MG63 (cell line): ENCODE results near the gene PAPPA2. TPM values are rescaled to one million over a fixed set of nuclear protein-coding genes. Genes with fewer than 3 reads are reported as not detected.
"Not testable (repeated sequence)": the region's sequence is repeated elsewhere in the genome, so short reads cannot be mapped to it uniquely, and the experiment has no call there.

ENCODE experiments used
- DNase-seq: peaks from one replicate; pipeline ENCODE4 v3.0.0-alpha.2; 2020
- H3K27me3 ChIP-seq: fragments of 250-450 bp; sonication (Bioruptor Pico); 2 replicates; pipeline ENCODE4 v1.5.1; 2020; ENCODE audit warnings: mild to moderate bottlenecking, moderate library complexity
- H3K36me3 ChIP-seq: fragments of 250-450 bp; sonication (Bioruptor Pico); 2 replicates; pipeline ENCODE4 v1.5.1; 2020; ENCODE audit warnings: mild to moderate bottlenecking, moderate library complexity
- H3K4me3 ChIP-seq: fragments of 250-450 bp; sonication (Bioruptor Pico); 2 replicates; pipeline ENCODE4 v1.5.1; 2020; ENCODE audit warnings: mild to moderate bottlenecking, moderate library complexity
- H3K9me3 ChIP-seq: fragments of 250-450 bp; sonication (Bioruptor Pico); 2 replicates; pipeline ENCODE4 v1.5.1; 2020; ENCODE audit warnings: mild to moderate bottlenecking, moderate library complexity
- total RNA-seq: library from RNA; depleted of rRNA; stranded (reverse); fragments of >200 nt; shearing (Covaris generic); gene quantifications from 2 replicates; pipeline ENCODE4 v1.2.3, GENCODE V29; 2014; ENCODE audit warnings: low replicate concordance

The PAPPA2 gene
- total RNA-seq, 1 experiment from 2014 or later = 0.53 TPM

DNA sequence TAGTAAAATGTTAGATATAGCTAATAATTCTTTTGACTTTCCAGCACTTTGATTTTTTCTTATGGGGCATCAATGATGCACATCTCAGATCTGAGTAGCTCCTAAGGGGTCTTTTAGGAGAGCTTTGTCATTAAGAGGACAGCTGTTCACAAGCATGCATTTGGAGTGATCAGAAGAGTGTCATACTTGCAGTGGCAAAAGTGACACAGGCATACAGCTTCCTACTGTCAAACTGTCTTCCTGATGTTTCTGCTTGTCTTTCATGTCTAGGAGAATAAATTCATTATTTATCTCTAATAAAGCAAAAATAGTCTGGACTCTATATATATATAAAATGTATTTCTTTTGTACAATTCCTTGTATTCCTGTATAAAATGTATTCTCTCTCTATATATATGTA is 273.0 kb downstream of the PAPPA2 start:
- 0 out of 2 replicates have a peak, but pooled peaks cover 2% of the 10 kb centered on the region for H3K27me3 ChIP-seq
- no peak for DNase-seq
- H3K4me3 ChIP-seq = no peak overlapping the region
- no peaks in the 10 kb centered on the region for H3K36me3 ChIP-seq
- H3K9me3 ChIP-seq = no peaks in the 10 kb centered on the region; the same call in 1 of the 2 replicates

DNA sequence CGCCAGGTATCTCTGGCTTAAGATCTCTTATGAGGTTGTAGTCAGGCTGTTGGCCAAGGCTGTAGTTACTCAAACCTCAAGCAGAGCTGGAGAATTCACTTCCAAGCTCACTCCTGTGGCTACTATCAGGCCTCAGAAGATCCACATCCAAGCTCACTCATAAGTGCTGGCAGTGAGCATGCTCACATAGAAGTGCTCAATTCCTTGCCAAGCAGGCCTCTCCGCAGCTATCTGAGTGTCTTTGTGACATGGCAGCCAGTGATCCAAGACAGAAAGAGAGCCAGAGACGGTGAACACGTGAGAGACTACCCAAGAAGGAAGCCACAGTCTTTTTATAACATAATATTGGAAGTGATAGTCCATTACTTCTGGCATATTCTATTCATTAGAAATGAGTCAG is 278.2 kb downstream of the PAPPA2 start:
- no peak for DNase-seq
- H3K27me3 ChIP-seq = no peaks in the 10 kb centered on the region; the same call in 1 of the 2 replicates

DNA sequence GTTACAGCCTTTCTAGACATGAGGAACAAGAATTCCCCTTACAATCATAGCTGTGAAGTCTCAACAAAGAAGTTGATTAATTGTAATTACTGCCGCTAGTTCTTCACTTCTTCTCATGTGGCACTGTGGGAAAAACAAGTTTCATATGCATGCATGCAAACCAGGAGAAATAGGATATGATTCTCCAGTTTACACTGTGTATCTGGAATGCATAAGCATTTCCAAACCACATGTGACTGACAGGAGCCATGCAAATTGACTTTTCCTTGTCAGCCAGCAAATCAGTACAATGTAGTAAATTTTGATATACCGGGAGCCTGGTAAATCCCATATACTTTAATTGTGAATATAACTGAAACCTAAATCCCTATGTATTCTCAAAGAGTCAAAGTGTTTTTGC is 279.3 kb downstream of the PAPPA2 start:
- DNase-seq = no peak
- Histone ChIP-seq H3K4me3 (no peak overlapping the region), H3K27me3 (no peaks in the 10 kb centered on the region; the same call in 1 of the 2 replicates), H3K9me3 (no peaks in the 10 kb centered on the region; the same call in 1 of the 2 replicates), H3K36me3 (no peaks in the 10 kb centered on the region)

More for the DNA sequence above, 278.2 kb downstream of the PAPPA2 start:
- Histone ChIP-seq H3K36me3 (no peaks in the 10 kb centered on the region), H3K4me3 (no peak overlapping the region), H3K9me3 (no peaks in the 10 kb centered on the region; the same call in 1 of the 2 replicates)

DNA sequence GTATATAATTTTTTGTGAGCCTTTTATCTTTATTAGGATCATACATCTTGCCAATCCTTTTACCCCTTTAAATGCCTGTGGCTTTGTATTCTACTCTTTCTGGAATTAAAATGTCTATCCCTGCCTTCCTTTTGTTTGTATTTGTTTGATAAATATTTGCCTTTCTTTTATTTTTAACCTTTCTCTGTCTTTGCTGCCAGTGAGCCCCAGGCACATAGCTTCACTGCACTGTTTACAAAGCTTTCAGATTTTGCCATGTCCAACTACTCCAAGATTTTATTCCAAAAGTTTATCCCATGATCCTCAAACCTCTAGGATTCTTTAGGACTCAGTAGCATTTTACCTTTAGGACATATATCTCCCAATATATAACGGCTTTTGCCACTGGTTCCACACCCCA is 281.2 kb downstream of the PAPPA2 start:
- no peaks in the 10 kb centered on the region; the same call in 1 of the 2 replicates for H3K9me3 ChIP-seq
- H3K27me3 ChIP-seq = no peaks in the 10 kb centered on the region; the same call in 1 of the 2 replicates
- H3K4me3 ChIP-seq = no peak overlapping the region
- DNase-seq = no peak
- no peaks in the 10 kb centered on the region for H3K36me3 ChIP-seq

DNA sequence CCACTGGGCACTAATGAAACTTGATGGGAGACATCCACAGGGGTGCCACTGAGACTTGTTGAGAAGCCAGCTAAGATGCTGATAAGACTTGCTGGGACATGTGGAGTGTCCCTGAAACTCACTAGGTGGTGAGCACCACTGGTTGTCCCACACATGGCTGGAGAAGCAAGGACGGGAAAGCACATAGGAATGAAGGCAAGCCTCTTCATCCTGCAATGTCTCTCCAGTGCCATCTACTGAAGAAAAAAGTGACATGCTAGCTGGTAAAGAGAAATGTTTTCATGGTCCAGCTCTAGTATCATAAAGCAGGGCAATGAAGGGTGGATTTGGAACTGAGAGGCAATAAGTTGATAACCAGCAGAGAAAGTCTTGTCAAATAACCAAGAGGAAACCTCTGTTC is 283.0 kb downstream of the PAPPA2 start:
- Histone ChIP-seq H3K27me3 (no peaks in the 10 kb centered on the region; the same call in 1 of the 2 replicates), H3K9me3 (peaks cover 4% of the 10 kb centered on the region; the same call in 1 of the 2 replicates), H3K4me3 (no peak overlapping the region), H3K36me3 (no peaks in the 10 kb centered on the region)
- DNase-seq = no peak

DNA sequence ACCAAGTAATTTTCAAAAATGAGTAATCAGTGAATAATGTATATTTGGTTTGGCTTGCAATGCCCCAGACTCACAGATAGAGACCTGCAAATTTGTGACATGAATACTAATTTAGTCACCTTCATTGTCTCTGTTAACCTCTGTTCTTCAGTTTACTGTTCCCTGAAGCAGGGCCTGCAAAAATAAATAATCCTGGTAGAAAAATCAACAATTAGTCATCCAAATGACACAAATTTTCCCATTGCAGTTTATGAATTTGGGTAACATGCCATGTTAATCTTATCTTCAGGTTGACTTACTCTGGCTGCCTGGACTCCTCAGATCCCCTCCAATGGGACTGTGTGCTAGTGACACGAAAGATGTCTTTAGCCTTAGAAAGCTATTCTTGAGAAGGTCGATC is 289.5 kb downstream of the PAPPA2 start:
- Histone ChIP-seq H3K27me3 (no peaks in the 10 kb centered on the region), H3K9me3 (peaks cover 4% of the 10 kb centered on the region; the same call in 1 of the 2 replicates), H3K36me3 (no peaks in the 10 kb centered on the region), H3K4me3 (no peak overlapping the region)
- no peak for DNase-seq

DNA sequence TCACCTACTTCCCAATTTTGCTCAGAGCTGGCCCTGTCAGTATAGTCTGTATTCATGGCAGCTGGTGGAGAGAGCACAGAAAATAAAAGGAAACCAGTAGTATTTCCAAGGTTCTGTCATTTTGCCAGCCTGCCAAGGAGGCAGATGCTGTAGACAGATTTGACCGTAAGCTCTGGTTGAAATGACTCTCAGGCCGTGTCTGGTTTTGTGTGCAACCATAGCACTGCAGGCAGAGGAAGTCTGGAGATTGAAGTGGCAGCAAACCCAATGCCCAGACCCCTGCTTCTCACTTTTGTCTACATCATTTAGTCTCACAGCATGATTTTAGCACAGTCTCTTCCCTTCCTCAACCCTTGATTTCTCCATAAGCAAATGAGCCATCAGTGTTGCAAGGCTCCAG is 291.7 kb downstream of the PAPPA2 start:
- H3K4me3 ChIP-seq = no peak overlapping the region
- H3K9me3 ChIP-seq = peaks cover 4% of the 10 kb centered on the region; the same call in 1 of the 2 replicates
- DNase-seq = no peak
- no peaks in the 10 kb centered on the region for H3K36me3 ChIP-seq
- H3K27me3 ChIP-seq = no peaks in the 10 kb centered on the region

DNA sequence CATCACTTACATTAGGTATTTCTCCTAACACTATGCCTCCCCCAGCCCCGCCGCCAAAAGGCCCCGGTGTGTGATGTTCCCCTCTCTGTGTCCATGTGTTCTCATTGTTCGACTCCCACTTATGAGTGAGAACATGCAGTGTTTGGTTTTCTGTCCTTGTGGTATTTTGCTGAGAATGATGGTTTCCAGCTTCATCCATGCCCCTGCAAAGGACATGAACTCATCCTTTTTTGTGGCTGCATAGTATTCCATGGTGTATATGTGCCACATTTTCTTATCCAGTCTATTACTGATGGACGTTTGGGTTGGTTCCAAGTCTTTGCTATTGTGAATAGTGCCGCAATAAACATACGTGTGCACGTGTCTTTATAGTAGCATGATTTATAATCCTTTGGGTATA is 293.8 kb downstream of the PAPPA2 start:
- not testable (repeated sequence) for H3K4me3 ChIP-seq, H3K36me3 ChIP-seq, H3K27me3 ChIP-seq, H3K9me3 ChIP-seq, DNase-seq

DNA sequence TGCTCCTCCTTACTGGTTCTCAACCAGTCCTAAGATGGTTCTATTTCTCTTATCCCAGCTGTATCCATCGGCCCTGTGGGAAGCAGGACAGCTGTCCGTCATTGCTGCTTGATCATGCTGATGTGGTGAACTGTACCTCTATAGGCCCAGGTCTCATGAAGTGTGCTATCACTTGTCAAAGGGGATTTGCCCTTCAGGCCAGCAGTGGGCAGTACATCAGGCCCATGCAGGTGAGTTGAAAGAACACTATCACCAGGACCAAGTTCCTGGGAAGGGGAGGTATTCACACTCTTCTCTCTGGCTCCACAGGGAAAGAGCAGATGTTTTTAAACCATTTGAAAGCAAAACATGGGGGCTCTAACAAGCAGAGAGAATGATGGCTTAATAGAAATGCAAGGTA is 302.6 kb downstream of the PAPPA2 start:
- Histone ChIP-seq H3K9me3 (no peaks in the 10 kb centered on the region), H3K4me3 (no peak overlapping the region)

DNA sequence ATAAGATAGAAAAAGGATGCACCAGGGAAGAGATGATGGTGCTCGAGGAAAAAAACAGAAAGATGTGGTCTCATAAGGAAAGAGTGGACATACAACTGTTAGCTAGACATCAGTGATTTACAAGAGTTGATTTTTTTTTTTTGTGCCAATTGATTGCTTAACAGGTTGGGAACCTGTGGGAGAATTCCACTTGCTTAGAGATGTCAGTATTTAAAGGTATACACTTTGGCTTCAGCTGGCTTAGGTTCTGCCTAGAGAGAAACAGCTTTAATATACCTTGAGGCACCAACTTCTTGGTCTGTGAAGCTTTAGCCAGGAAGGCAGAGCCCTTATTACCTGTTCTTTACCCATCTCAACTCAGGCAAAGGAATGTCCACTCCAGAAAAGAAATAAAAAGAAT is 303.8 kb downstream of the PAPPA2 start:
- no peaks in the 10 kb centered on the region for H3K36me3 ChIP-seq
- no peaks in the 10 kb centered on the region for H3K9me3 ChIP-seq
- no peak overlapping the region for H3K4me3 ChIP-seq
- no peak for DNase-seq
- H3K27me3 ChIP-seq = no peaks in the 10 kb centered on the region

More for the DNA sequence above, 302.6 kb downstream of the PAPPA2 start:
- Histone ChIP-seq H3K36me3 (no peaks in the 10 kb centered on the region), H3K27me3 (no peaks in the 10 kb centered on the region)
- no peak for DNase-seq

DNA sequence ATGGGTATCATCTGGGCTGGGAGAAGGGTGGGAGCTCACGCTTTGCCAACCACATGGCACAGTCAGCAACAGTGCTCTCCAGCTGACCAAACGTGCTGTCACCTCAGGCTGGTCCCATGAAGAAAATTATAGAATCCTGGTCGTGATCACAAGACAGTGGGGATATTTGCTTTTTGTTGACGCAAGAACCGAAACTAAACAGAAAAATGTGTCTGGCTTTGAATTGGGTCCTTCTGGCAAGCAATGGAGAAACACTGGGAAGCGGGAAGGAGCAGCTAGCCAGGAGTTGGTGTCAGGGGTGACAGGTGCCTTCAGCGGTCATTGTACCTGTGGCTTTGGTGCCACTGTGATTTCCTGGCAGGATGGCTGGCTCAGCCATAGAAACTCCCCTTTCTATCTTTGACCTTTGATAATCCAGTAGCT is 304.8 kb downstream of the PAPPA2 start:
- DNase-seq = no peak
- Histone ChIP-seq H3K4me3 (no peak overlapping the region), H3K9me3 (no peaks in the 10 kb centered on the region), H3K27me3 (no peaks in the 10 kb centered on the region), H3K36me3 (no peaks in the 10 kb centered on the region)

DNA sequence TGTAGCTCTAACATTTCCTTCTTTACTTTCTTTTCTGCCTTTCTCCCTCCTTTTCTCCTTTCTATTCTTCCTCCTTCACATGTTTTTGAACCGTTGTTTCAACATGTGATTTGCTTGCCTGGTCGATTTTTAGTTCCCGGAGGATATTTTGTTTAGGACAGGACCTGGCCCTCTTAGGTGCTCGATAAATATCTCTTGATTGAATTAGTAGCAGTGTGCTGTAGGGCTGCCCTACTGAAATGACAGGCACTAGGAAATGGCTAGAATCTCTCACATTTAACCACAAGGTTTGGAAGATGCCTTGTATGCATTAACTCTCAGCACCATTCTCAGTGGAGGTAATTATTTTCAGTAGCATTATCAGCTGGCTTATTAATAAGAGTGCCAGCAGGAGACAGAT is 305.6 kb downstream of the PAPPA2 start:
- DNase-seq = no peak
- Histone ChIP-seq H3K36me3 (no peaks in the 10 kb centered on the region), H3K9me3 (no peaks in the 10 kb centered on the region), H3K4me3 (no peak overlapping the region), H3K27me3 (no peaks in the 10 kb centered on the region)

DNA sequence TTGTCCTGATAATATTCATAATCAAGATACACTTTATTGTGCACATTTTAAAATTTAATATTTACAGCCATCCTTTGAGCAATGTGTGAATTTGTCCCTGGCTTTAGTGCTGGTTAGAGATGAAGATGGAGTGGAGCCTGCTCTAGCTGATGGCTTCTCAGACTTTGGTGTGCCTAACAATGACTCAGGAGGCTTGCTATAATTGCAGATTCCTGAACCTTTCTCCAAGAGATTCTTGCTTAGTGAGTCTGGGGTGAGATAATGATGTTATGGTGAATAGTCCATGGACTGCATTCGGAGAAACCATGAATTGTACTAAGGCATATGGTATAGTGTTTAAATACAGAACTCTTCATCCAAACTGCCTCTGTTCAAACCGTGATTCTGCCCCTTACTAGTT is 307.1 kb downstream of the PAPPA2 start:
- H3K27me3 ChIP-seq = no peaks in the 10 kb centered on the region
- no peak for DNase-seq
- H3K36me3 ChIP-seq = no peaks in the 10 kb centered on the region
- no peak overlapping the region for H3K4me3 ChIP-seq
- H3K9me3 ChIP-seq = no peaks in the 10 kb centered on the region

DNA sequence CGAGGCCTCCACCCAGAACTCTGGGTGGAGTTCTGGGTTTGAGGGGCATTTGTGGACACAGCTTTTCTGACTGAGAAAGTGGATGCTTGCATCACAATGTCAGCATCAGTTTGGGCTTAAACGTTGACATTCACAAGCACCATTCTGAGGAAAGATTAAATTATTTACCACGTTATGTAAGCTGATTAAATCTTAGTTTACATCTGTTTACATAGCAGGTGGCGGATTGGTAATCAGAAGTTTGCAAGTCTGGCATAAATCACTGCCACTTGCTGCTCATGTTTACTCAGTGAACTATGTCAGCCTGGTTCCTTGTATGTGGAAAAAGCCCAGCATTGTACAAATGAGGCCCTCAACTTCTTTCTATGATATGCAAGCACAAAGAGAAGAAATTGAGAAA is 310.1 kb downstream of the PAPPA2 start:
- no peaks in the 10 kb centered on the region for H3K27me3 ChIP-seq
- H3K4me3 ChIP-seq = no peak overlapping the region
- H3K9me3 ChIP-seq = no peaks in the 10 kb centered on the region
- DNase-seq = no peak
- no peaks in the 10 kb centered on the region for H3K36me3 ChIP-seq

DNA sequence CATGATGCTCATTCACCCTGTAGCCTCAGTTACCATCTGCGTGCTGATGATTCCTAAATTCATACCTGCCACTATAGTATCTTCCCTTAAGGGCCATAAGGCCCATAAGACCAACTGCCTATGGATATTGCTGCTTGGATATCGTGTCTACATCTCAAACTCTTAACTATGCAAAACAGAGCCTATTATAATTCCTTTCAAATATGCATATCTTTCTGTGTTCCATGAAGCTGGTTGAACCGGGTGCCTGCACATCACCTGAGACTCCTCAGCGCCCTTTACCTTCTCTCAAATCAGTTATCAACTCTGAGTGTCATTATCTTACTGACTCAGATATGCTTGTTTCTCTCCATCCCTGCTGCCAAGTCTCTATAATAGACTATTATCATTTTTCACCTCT is 311.2 kb downstream of the PAPPA2 start:
- Histone ChIP-seq H3K4me3 (no peak overlapping the region), H3K36me3 (no peaks in the 10 kb centered on the region), H3K27me3 (no peaks in the 10 kb centered on the region), H3K9me3 (no peaks in the 10 kb centered on the region)
- no peak for DNase-seq

DNA sequence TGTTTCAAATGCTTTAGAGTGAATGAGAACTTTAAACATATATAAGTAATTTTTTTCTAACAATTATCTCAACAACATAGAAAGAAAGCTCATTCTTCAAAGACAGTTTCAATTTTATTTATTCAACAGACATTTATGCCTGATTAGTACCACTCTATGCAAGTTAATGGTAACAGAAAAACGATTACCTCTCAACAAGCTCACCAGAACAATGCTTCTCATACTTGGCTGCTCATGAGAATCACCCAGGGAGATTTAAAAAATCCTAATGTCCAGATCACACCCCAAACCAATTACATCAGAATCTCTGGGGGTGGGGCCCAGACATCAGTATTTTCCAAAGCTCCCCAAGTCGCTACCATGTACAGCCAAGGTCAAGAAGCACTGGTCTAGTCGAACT is 312.4 kb downstream of the PAPPA2 start:
- DNase-seq = no peak
- no peak overlapping the region for H3K4me3 ChIP-seq
- 0 out of 2 replicates have a peak, but pooled peaks cover under 1% of the 10 kb centered on the region for H3K27me3 ChIP-seq
- no peaks in the 10 kb centered on the region for H3K36me3 ChIP-seq
- H3K9me3 ChIP-seq = no peaks in the 10 kb centered on the region

DNA sequence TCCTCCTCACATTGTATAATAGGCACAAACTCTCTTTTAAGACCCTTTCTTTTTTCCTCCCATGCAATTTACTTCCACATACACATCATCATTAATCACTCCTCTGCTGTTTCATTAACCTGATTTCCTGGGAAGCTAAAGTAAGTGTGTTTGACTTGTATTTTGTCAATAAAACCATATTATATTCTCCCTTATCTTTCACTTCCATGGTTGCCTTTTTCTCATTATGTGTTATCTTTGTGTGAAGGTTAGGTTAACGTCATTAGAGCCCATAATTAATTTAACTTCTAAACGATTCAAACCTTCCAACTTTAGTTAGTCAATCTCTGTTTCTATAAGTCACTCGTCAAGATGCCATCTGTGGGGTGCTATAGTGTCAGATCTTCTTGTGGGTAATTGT is 313.0 kb downstream of the PAPPA2 start:
- H3K27me3 ChIP-seq = 0 out of 2 replicates have a peak, but pooled peaks cover 3% of the 10 kb centered on the region
- no peak overlapping the region for H3K4me3 ChIP-seq
- H3K36me3 ChIP-seq = no peaks in the 10 kb centered on the region
- no peaks in the 10 kb centered on the region for H3K9me3 ChIP-seq
- no peak for DNase-seq

DNA sequence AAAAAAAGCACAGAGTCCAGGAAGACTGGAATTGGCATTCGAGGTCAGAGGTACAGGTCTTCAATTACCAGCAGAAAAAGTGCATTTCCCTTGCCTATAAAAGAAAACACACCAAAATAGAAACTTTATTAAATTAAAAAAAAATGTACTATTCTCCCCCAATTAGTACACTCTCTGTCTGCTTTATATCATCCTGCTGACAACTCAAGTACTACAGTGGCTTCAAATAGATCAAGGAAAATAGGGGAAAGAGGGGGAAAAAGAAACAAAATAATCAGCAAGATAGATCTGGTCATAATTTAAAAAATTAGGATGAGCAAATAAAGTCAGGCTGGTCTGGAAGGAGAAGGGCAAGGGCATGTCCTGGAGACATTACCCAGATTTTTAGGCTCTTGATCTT is 315.1 kb downstream of the PAPPA2 start:
- no peaks in the 10 kb centered on the region for H3K36me3 ChIP-seq
- H3K27me3 ChIP-seq = 0 out of 2 replicates have a peak, but pooled peaks cover 3% of the 10 kb centered on the region
- no peak for DNase-seq
- no peaks in the 10 kb centered on the region for H3K9me3 ChIP-seq
- H3K4me3 ChIP-seq = no peak overlapping the region

DNA sequence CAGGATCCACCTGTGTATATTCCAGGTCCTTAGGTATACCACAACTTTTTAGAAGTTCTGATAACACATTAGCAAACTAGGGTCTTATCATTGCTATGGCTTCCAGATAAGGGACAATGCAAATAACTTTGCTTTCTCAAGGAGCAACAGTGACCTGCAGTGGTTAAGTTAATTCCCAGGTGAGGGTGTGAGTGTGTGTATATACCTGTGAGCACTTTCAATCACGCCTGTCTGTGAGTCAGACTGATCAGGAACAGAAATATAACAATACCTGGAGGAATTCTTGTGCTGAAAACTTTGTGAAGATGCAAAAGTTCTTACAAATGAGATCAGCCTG is 317.0 kb downstream of the PAPPA2 start:
- Histone ChIP-seq H3K27me3 (peaks cover 3% of the 10 kb centered on the region; the same call in 1 of the 2 replicates), H3K9me3 (no peaks in the 10 kb centered on the region)
- no peak for DNase-seq

More for the DNA sequence above, 317.0 kb downstream of the PAPPA2 start:
- Histone ChIP-seq H3K36me3 (no peaks in the 10 kb centered on the region), H3K4me3 (no peak overlapping the region)
